Measurements from ENCODE around the gene WIPI1. TPM values are rescaled to one million over a fixed set of nuclear protein-coding genes. Genes with fewer than 3 reads are reported as not detected.

The WIPI1 gene
- total RNA-seq, 1 donor from 2014 or later, result 79.5 TPM

DNA sequence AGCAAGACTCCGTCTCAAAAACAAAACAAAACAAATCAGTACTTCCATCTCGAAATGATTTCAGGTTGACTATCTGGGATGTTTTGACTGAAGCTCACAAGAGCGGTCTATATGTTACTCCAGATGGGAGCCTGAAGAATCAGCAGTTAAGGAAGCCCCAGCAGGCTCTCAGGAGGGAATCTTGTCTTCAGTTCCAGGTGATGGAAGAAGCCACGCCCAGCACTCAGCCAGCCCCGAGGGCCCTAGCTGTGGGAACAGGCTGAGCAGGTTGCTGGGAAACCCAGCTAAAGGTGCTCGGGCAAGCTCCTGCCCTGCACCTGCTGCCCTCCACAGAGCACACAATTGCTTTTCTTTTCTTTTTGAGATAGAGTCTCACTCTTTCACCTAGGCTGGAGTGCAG, 32.4 kb downstream of the WIPI1 start:
- TF ChIP-seq, protein P1, sequence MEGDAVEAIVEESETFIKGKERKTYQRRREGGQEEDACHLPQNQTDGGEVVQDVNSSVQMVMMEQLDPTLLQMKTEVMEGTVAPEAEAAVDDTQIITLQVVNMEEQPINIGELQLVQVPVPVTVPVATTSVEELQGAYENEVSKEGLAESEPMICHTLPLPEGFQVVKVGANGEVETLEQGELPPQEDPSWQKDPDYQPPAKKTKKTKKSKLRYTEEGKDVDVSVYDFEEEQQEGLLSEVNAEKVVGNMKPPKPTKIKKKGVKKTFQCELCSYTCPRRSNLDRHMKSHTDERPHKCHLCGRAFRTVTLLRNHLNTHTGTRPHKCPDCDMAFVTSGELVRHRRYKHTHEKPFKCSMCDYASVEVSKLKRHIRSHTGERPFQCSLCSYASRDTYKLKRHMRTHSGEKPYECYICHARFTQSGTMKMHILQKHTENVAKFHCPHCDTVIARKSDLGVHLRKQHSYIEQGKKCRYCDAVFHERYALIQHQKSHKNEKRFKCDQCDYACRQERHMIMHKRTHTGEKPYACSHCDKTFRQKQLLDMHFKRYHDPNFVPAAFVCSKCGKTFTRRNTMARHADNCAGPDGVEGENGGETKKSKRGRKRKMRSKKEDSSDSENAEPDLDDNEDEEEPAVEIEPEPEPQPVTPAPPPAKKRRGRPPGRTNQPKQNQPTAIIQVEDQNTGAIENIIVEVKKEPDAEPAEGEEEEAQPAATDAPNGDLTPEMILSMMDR (IDR thresholded peaks at IDR 0.05; ENCODE audit: insufficient read depth, low read length, severe bottlenecking), result no peak
- Histone ChIP-seq H3K36me3 (ENCODE audit: control insufficient read depth, insufficient read depth, low read length) (peaks cover 13% of the 10 kb centered on the region), H3K27me3 (ENCODE audit: control insufficient read depth, insufficient read depth, low read length) (no peaks in the 10 kb centered on the region), H3K4me3 (ENCODE audit: low read depth, low read length) (no peak overlapping the region)
- FAIRE-seq (no peak), DNase-seq (ENCODE audit: low read depth) (peak; percentile 28)

DNA sequence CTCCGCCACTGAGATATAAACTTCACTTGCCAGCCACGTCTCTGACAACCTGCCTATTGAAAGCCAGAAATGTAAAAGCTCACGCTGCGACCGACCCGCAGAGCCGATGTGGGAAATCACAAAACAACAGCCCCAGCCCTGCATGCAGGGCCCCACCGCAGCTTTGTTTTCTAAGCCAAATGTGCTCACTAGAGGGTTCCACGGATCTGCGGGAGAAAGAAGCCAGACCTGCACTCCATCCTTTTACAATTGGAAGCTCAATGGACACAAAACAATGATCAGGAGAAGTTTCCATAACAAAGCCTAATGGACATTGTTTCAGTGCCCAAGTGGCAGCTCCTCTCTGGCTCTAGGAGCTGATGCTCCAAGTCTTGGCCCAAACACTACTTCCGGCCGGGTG, 33.1 kb downstream of the WIPI1 start:
- TF ChIP-seq, protein P1 (IDR thresholded peaks at IDR 0.05; ENCODE audit: insufficient read depth, low read length, severe bottlenecking), result no peak
- DNase-seq (ENCODE audit: low read depth) (no peak), FAIRE-seq (no peak)
- Histone ChIP-seq H3K4me3 (ENCODE audit: low read depth, low read length) (no peak overlapping the region), H3K36me3 (ENCODE audit: control insufficient read depth, insufficient read depth, low read length) (peaks cover 12% of the 10 kb centered on the region), H3K27me3 (ENCODE audit: control insufficient read depth, insufficient read depth, low read length) (no peaks in the 10 kb centered on the region)

DNA sequence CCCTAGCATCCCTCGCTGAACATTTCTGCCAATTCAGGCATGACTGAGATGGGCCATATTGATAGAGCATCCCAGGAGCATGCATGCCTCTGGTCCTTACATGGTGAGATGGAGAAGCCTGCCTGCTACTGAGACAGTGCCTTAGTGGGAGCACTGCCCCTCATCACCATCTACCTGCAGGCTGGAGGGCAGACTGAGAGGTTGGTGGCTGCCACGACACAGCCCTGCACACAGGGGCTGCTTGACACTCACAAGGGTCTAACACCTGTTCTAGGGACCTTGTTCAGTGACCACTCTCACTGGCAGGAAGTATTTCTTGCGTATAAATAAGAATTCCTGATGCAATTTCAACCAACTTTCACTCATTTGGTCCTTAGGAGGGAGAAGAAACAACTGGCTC, 34.0 kb downstream of the WIPI1 start:
- FAIRE-seq (peak; percentile 18), DNase-seq (ENCODE audit: low read depth) (no peak)
- Histone ChIP-seq H3K27me3 (ENCODE audit: control insufficient read depth, insufficient read depth, low read length) (no peaks in the 10 kb centered on the region), H3K4me3 (ENCODE audit: low read depth, low read length) (no peak overlapping the region), H3K36me3 (ENCODE audit: control insufficient read depth, insufficient read depth, low read length) (peaks cover 8% of the 10 kb centered on the region)
- TF ChIP-seq, protein P1 (IDR thresholded peaks at IDR 0.05; ENCODE audit: insufficient read depth, low read length, severe bottlenecking), result no peak

DNA sequence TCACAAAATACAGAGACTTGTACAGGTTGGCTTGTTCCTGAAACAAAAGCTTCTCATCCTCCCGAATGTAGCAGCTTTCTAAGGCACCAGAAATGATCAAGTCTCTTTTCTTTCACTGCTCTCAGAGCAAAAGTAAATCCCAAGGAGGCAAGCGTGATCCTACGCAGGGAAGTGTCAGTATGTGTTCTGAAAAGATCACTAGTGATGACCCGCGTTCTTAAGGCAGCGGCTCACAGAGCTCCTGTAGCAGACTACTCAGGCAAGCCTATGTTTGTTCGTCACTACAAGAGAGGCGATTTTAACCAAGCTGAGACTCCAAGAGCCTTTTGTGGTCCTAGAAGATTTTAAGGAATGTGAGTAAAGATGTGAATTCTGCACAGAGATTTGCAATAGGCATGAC, 34.5 kb downstream of the WIPI1 start:
- no peak for FAIRE-seq
- H3K36me3 ChIP-seq (ENCODE audit: control insufficient read depth, insufficient read depth, low read length), result peaks cover 8% of the 10 kb centered on the region

DNA sequence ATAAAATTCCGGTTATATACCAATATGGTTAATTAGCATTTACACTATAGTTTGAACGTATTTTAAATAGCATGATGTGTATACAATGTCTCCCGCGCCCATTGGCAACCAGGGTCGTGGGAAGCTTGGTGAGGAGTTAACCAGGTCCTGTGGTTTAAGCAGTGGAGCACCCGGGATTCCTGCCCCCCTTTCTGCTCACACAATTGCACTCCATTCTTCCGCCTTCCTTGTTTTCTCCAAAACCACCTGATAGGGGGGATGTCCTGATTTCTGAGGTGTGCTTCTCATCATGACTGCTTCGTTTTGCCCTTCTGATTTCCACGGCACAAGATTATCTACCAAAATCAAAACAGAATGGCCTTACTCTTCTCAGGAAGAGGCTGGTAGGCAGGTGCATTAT, 35.8 kb downstream of the WIPI1 start:
- H3K4me3 ChIP-seq (ENCODE audit: low read depth, low read length), result no peak overlapping the region
- no peaks in the 10 kb centered on the region for H3K27me3 ChIP-seq (ENCODE audit: control insufficient read depth, insufficient read depth, low read length)
- TF ChIP-seq, protein P1 (IDR thresholded peaks at IDR 0.05; ENCODE audit: insufficient read depth, low read length, severe bottlenecking), result no peak
- peaks cover 7% of the 10 kb centered on the region for H3K36me3 ChIP-seq (ENCODE audit: control insufficient read depth, insufficient read depth, low read length)
- no peak for FAIRE-seq
- no peak for DNase-seq (ENCODE audit: low read depth)

More for the DNA sequence above, 34.5 kb downstream of the WIPI1 start:
- TF ChIP-seq, protein P1 (IDR thresholded peaks at IDR 0.05; ENCODE audit: insufficient read depth, low read length, severe bottlenecking), result no peak
- no peaks in the 10 kb centered on the region for H3K27me3 ChIP-seq (ENCODE audit: control insufficient read depth, insufficient read depth, low read length)
- no peak for DNase-seq (ENCODE audit: low read depth)
- no peak overlapping the region for H3K4me3 ChIP-seq (ENCODE audit: low read depth, low read length)

DNA sequence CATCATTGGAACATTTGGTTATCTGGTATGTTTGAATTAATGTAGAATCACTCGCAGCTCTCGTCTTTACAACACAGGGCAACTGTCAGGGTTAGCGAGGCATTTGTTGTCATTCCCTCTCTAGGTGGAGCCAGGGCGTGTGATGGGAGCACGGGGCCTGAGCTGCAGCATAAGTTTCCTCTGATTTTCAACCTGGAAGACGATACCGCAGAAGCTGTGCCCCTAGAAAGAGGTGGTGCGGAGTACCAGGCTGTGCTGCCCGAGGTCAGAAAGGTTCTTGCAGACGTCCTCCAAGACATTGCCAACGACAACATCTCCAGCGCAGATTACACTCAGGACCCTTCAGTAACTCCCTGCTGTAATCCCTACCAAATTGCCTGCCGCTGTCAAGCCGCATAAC, 37.2 kb downstream of the WIPI1 start:
- DNase-seq (ENCODE audit: low read depth), result no peak
- no peaks in the 10 kb centered on the region for H3K27me3 ChIP-seq (ENCODE audit: control insufficient read depth, insufficient read depth, low read length)
- FAIRE-seq, result no peak
- no peak overlapping the region for H3K4me3 ChIP-seq (ENCODE audit: low read depth, low read length)
- TF ChIP-seq, protein P1 (IDR thresholded peaks at IDR 0.05; ENCODE audit: insufficient read depth, low read length, severe bottlenecking), result no peak
- peaks cover 4% of the 10 kb centered on the region for H3K36me3 ChIP-seq (ENCODE audit: control insufficient read depth, insufficient read depth, low read length)
